Parathyroid adenoma (tissue), 2 donors: Measurements from ENCODE around the gene RADIL.

Experiments
- H2AFZ ChIP-seq: fragments of 300-600 bp; sonication (generic); one replicate; pipeline ENCODE4 v1.7.0; 2017; ENCODE audit warnings: antibody characterized with exemption, mild to moderate bottlenecking
- H3K27ac ChIP-seq: fragments of 300-600 bp; sonication (generic); one replicate; pipeline ENCODE4 v1.7.0; 2017
- H3K27me3 ChIP-seq: fragments of 300-600 bp; sonication (generic); one replicate; pipeline ENCODE4 v1.7.0; 2017; ENCODE audit warnings: low read length; ENCODE audit not compliant: control insufficient read depth, insufficient read depth
- H3K36me3 ChIP-seq: fragments of 300-600 bp; sonication (generic); one replicate; pipeline ENCODE4 v1.7.0; 2017; ENCODE audit warnings: low read length; ENCODE audit not compliant: control insufficient read depth, insufficient read depth
- H3K4me1 ChIP-seq: fragments of 300-600 bp; sonication (generic); one replicate; pipeline ENCODE4 v1.7.0; 2017; ENCODE audit warnings: control low read depth
- H3K4me2 ChIP-seq: fragments of 300-600 bp; sonication (generic); one replicate; pipeline ENCODE4 v1.7.0; 2017; ENCODE audit warnings: low read length
- H3K4me3 ChIP-seq: fragments of 300-600 bp; sonication (generic); one replicate; pipeline ENCODE4 v1.7.0; 2017; ENCODE audit warnings: low read depth, low read length
- H3K79me2 ChIP-seq: fragments of 300-600 bp; sonication (generic); one replicate; pipeline ENCODE4 v1.7.0; 2017; ENCODE audit warnings: control low read depth
- H3K9ac ChIP-seq: fragments of 300-600 bp; sonication (generic); one replicate; pipeline ENCODE4 v1.7.0; 2017; ENCODE audit warnings: mild to moderate bottlenecking
- H3K9me3 ChIP-seq: fragments of 300-600 bp; sonication (generic); one replicate; pipeline ENCODE4 v1.7.0; 2017; ENCODE audit warnings: low read length; ENCODE audit not compliant: control insufficient read depth
- TF ChIP-seq, protein P1 (sequence below): fragments of 300-600 bp; sonication (generic); IDR thresholded peaks from one replicate; pipeline ENCODE4 v1.7.0; 2017; ENCODE audit warnings: antibody characterized with exemption, mild to moderate bottlenecking
- donor health status: primary hyperparathyroidism.

The RADIL gene

DNA sequence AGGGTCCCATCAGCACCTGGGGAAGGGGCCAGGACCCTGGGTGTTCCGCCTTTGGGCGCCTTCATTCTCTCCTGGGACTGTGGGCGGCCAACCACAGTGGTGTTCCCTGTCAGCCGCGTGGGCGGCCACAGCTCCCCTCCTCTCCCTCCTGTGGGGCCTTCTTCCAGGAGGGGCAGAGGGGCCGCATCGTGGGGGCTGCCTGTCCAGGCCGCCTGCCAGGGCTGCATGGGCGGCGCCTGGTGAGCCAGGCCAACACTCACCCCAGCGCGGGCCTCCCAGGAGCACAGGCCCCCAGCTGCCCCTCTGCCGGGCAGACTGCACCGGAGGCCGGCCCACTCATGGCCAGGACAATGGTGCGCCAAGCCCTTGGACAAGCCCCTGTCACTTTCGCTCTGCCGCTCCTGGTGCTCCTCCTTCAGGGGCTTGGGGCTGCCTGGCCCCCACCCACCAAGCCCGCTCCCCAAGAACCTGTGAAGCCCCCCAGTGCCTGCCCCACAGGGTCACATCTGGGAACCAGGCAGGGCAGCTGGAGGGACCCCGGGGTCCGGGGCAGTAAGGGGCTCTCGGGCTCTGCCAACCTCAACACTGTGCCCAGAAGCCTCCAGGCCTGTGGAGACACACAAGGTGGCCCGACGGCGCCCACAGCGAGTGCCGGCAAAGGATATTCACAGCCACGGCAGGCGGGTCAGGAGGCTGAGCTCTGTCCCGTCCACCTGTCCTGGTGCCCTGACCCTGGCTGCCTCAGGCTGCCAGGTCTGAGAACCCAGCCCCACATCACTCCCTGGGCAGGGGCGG, 65.3 kb downstream of the RADIL start:
- Histone ChIP-seq H3K79me2 (no peaks in the 10 kb centered on the region), H3K9ac (no peak overlapping the region), H3K27ac (no peak overlapping the region), H3K27me3 (no peaks in the 10 kb centered on the region), H3K36me3 (no peaks in the 10 kb centered on the region), H3K4me1 (no peaks in the 10 kb centered on the region), H2AFZ (no peak overlapping the region), H3K4me3 (no peak overlapping the region), H3K4me2 (no peak overlapping the region), H3K9me3 (no peaks in the 10 kb centered on the region)
- TF ChIP-seq, protein P1, sequence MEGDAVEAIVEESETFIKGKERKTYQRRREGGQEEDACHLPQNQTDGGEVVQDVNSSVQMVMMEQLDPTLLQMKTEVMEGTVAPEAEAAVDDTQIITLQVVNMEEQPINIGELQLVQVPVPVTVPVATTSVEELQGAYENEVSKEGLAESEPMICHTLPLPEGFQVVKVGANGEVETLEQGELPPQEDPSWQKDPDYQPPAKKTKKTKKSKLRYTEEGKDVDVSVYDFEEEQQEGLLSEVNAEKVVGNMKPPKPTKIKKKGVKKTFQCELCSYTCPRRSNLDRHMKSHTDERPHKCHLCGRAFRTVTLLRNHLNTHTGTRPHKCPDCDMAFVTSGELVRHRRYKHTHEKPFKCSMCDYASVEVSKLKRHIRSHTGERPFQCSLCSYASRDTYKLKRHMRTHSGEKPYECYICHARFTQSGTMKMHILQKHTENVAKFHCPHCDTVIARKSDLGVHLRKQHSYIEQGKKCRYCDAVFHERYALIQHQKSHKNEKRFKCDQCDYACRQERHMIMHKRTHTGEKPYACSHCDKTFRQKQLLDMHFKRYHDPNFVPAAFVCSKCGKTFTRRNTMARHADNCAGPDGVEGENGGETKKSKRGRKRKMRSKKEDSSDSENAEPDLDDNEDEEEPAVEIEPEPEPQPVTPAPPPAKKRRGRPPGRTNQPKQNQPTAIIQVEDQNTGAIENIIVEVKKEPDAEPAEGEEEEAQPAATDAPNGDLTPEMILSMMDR, result no peak

DNA sequence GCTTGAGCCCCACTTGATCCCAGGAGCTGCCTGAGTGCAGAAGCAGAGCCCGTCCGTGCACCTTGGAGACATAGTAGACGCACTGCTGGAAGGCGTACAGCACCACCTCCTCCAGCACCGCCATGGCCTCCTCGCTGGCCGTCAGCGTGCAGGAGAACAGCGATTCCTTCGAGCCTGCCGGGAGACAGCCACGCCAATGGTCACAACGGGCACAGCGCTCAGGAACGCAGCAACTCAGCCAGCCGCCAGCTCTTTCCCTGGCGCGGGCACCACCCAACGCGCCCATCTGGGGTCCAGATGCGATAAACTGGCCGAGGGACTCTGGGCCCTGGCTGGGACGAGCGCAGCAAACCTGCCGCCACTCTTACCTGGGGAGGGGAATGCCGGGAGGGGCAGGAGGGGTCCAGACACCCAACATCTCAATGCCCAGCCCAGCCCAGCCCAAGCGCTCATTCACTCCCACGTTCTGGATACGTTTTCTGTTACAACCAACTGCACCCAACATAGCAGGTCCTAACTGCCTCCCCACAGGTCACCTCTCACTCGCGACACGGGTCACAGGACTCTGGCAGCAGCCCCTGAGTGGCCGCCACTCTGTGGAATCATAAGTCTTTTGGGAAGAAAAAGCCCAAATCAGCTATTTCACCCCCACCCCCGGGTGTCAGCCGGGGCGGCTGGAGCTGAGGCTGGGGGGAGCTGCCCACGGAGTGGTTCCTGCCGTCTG, 66.2 kb downstream of the RADIL start:
- Histone ChIP-seq H3K9me3 (no peaks in the 10 kb centered on the region), H3K4me1 (no peaks in the 10 kb centered on the region), H3K27ac (no peak overlapping the region), H3K4me3 (no peak overlapping the region), H3K36me3 (no peaks in the 10 kb centered on the region), H3K79me2 (no peaks in the 10 kb centered on the region), H2AFZ (no peak overlapping the region), H3K9ac (no peak overlapping the region), H3K4me2 (no peak overlapping the region), H3K27me3 (no peaks in the 10 kb centered on the region)
- TF ChIP-seq, protein P1, result no peak

DNA sequence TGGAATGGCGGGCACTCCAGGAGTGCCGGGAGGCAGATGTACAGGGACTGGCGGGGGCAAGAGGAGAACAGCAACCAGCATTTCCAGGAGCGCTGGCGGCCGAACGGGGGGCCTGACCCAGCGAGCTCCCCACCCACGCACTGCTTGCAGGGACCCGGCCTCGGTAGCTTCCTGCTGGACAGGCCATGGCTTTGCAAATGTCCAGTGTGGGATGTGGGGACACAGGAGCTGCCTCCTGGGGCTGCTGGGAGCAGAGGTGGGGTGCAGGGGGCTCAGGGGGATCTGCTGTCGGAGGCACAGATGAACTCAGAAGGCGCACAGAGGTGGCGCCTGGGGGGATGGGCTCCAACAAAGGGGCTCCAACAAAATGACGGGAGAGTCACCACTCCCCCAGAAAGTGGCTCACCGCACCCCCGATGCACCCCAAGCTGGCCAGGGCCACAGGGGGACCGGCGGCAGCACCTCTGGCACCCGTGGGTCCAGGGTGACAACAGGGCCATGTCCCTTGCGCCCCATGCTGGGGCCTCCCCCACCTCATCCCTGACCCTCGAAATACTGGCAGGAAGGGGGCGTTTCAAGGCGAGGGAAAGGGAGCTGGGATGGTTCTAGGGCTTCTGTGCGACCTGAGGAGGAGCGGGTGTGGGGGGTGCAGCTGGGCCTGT, 67.0 kb downstream of the RADIL start:
- Histone ChIP-seq H2AFZ (no peak overlapping the region), H3K4me2 (no peak overlapping the region), H3K9ac (no peak overlapping the region), H3K4me3 (no peak overlapping the region), H3K27ac (no peak overlapping the region), H3K79me2 (no peaks in the 10 kb centered on the region), H3K4me1 (no peaks in the 10 kb centered on the region), H3K36me3 (no peaks in the 10 kb centered on the region), H3K27me3 (no peaks in the 10 kb centered on the region), H3K9me3 (no peaks in the 10 kb centered on the region)
- TF ChIP-seq, protein P1, result no peak

GRCh38 chr7:4815609-4816418, 67.7 kb downstream of the RADIL start:
- Histone ChIP-seq H3K9ac (no peak overlapping the region), H3K27ac (no peak overlapping the region), H3K27me3 (no peaks in the 10 kb centered on the region), H3K9me3 (no peaks in the 10 kb centered on the region), H3K79me2 (no peaks in the 10 kb centered on the region), H3K4me2 (no peak overlapping the region), H3K4me1 (no peaks in the 10 kb centered on the region), H3K4me3 (no peak overlapping the region), H3K36me3 (no peaks in the 10 kb centered on the region), H2AFZ (no peak overlapping the region)
- TF ChIP-seq, protein P1, result no peak
